Tibial nerve (tissue), 4 donors: ENCODE results near the gene TGM3.

Experiments
- CTCF ChIP-seq, 5 experiments: fragments of 200-600 bp in 3 of 5; fragments of 450-650 bp in 2 of 5; sonication (generic) in 3 of 5; IDR thresholded peaks; one replicate each; pipeline ENCODE4 v1.5.1; 2016 to 2019; ENCODE audit warnings: antibody characterized with exemption in 5 of 5, mild to moderate bottlenecking in 3 of 5, moderate library complexity in 2 of 5
- EP300 ChIP-seq, 2 donors: sonication (generic); formaldehyde crosslinking; IDR thresholded peaks; one replicate each; pipeline ENCODE4 v1.6.1; 2017; ENCODE audit warnings: antibody characterized with exemption in 2 of 2, mild to moderate bottlenecking in 1 of 2
- POLR2A ChIP-seq, 2 donors: fragments of 450-650 bp; IDR thresholded peaks; one replicate each; pipeline ENCODE4 v1.6.1; 2017; ENCODE audit warnings: antibody characterized with exemption in 2 of 2, mild to moderate bottlenecking in 2 of 2, moderate library complexity in 2 of 2

- TF ChIP-seq POLR2A (IDR thresholded peaks at IDR 0.05), result no peak
- peak in 1 of 5 experiments; percentile 14 for TF ChIP-seq CTCF (IDR thresholded peaks at IDR 0.05)
- TF ChIP-seq EP300 (IDR thresholded peaks at IDR 0.05), result no peak
Measured at GRCh38 chr20:2387180-2387577, 91.4 kb downstream of the TGM3 start.
